IPS-11a (cell line): ENCODE data around the gene NEDD4L.

Experiments
- H3K4me3 ChIP-seq: one replicate; pipeline ENCODE4 v1.5.1; 2013; ENCODE audit warnings: low read depth, low read length, control low read depth

The NEDD4L gene

DNA sequence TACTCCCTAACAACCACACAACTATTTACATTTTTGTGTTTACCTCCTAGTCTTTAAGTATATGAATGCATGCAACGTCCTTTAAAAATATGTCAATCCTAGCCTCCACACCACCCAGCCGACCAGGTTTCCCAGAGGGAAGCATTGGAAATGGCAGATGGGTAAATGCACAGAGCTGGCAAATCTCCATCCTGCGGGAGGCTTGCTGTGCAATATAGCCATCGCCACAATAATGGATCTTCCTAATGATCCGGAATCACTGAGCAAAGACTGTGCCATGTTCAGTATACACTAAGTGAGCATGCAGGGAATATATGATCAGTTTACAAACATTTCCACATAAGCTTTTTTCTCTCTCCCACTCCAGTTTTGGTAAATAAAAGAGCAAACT, 131.8 kb downstream of the NEDD4L start:
- no peak overlapping the region for H3K4me3 ChIP-seq

DNA sequence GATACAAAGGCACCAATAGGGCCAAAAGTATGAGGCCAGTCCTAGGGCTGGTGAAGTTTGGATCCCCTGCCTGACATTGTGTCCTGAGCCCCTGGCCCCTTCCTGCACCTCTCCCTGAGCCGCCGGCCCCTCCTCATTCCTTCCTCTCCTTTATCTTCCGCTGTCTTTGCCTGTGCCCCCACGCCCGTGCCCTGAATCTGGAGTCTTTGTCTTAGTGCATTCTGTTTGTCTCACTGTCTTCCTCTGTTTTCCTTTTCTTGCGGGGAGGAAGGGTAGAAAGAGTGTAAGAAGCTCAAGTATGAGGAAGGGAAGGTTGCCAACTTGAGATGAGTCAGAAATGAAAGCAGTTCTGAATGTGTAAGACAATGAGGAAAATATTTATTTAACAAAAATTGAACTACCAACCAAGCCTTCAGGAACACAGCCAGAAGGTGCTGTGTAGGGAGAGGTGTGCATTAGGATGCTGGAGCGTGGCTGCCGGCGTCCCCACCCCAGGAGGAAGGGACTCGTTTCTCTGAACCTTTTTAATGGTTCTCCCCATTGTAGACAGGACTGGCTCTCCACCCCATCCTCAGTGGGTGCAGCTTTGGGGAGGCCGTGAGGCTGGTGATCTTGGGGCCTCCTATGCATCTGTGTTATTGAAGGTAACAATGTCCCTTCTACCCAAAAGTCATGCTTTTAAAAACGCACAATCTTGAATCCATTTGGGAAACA, 133.1 kb downstream of the NEDD4L start:
- no peak overlapping the region for H3K4me3 ChIP-seq

DNA sequence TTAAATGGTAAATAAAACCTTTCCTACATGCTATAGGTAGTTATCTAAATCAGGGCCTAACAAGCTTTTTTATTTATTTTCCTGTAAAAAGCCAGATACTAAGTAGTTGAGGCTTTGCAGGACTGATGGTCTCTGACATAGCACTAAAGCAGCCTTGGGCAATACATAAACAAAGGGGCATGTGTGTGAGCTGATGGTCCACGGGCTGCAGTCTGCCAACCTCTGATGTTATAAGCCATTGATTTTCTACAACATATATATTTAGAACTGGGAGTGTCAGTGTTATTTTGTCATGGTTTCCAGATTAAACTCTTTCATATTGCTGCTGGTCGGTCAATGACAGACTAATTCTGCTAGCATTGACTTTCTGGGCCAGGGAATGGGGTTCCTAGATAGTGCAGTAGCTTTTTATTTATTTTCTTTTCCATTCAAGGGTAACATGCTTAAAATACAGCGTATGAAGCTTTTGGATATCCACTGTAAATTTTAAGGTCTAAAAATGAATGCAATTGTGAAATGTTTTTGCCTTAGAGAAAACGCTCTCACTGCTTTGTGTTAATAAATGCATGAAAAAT, 134.0 kb downstream of the NEDD4L start:
- no peak overlapping the region for H3K4me3 ChIP-seq

- no peak overlapping the region for H3K4me3 ChIP-seq
Measured at GRCh38 chr18:58178511-58178910, 134.5 kb downstream of the NEDD4L start.

DNA sequence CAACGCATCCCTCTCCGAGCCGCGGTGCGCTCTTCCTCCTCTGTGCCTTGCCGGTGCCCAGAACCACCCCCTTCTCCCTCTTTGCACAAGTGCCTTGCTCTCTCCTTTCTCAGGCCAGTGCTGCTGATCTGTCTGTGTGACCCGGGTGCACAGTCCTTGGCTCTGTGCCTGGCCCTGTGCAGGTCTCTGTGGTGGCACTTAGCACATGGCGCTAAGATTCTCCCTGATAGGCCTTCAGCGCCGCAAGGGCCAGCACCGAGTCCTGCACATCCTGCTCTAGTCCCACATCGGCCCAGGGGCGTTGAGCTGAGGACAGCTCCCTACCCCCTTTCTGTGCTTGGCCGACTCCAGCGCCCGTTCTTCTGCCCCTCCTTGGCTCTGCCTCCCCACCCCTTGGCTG, 136.1 kb downstream of the NEDD4L start:
- no peak overlapping the region for H3K4me3 ChIP-seq

GRCh38 chr18:58180738-58181353, 136.8 kb downstream of the NEDD4L start:
- no peak overlapping the region for H3K4me3 ChIP-seq

- no peak overlapping the region for H3K4me3 ChIP-seq
Measured at GRCh38 chr18:58181988-58182387, 138.0 kb downstream of the NEDD4L start.

- no peak overlapping the region for H3K4me3 ChIP-seq
Measured at GRCh38 chr18:58183226-58183625, 139.2 kb downstream of the NEDD4L start.

- H3K4me3 ChIP-seq, result no peak overlapping the region
Measured at GRCh38 chr18:58186258-58186948, 142.4 kb downstream of the NEDD4L start.

DNA sequence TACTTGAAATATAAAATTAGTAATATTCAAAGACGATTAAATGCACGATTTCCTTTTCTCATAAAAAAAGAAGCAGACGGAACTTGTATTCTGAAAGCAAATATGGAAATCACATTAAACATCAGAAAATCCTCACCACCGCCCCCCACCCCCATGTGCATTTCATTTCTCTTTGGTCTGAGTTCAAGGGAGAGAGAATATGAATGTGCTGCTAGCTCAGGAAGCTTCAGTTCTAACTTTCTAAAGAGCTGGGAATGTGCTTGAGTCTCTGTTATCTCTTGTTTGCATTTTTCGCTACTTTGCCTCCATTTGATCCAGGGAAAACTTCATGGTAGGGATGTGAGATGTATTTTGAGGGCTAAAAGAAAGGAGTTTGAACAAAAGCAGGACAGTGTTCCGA, 143.6 kb downstream of the NEDD4L start:
- H3K4me3 ChIP-seq, result no peak overlapping the region

- no peak overlapping the region for H3K4me3 ChIP-seq
Measured at GRCh38 chr18:58188996-58189395, 145.0 kb downstream of the NEDD4L start.

GRCh38 chr18:58190842-58191530, 147.0 kb downstream of the NEDD4L start:
- H3K4me3 ChIP-seq, result no peak overlapping the region

- no peak overlapping the region for H3K4me3 ChIP-seq
Measured at GRCh38 chr18:58191626-58192025, 147.6 kb downstream of the NEDD4L start.

- no peak overlapping the region for H3K4me3 ChIP-seq
Measured at GRCh38 chr18:58192519-58192918, 148.5 kb downstream of the NEDD4L start.

DNA sequence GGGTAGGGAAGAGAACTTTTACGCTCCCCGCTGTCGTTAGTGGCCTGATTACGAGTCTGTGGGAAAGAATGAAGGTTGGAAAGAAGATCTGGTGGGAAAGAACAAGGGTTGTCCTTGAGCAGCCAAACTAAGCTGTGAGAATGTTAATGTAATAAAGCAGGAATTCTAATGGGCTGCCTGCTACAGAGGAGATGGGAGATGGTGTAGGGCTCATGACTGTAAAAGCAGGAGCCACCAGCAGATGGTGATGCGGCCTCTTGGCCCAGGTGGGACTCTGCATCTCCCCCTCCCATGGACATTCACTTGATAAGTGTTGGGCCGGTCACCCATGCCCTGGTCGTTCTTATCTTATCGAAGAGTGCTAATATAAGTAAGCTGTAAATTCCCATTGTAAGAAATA, 150.0 kb downstream of the NEDD4L start:
- H3K4me3 ChIP-seq, result no peak overlapping the region

- H3K4me3 ChIP-seq, result peak overlapping the region; percentile 64
Measured at GRCh38 chr18:58195278-58195765, 151.3 kb downstream of the NEDD4L start.

- peak overlapping the region; percentile 64 for H3K4me3 ChIP-seq
Measured at GRCh38 chr18:58196164-58196563, 152.1 kb downstream of the NEDD4L start.

GRCh38 chr18:58196881-58197872, 153.2 kb downstream of the NEDD4L start:
- no peak overlapping the region for H3K4me3 ChIP-seq

DNA sequence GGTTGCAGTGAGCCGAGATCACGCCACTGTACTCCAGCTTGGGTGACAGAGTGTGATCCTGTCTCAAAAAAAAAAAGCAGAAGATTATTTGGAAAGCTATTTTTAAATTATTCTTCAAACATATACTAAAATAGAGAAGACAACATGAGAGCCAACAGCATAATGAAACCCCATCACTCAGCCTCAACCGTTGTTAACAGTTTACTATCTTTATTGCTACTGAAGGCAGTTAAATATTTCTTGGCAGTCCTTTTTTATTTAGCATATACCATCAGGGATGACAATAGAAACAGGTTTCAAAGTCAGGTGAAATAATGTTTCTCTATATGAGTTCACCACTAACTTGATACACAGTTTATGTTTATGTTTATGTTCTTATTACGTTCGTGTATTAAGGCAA, 157.2 kb downstream of the NEDD4L start:
- no peak overlapping the region for H3K4me3 ChIP-seq
